ENCODE data around the gene LRRC4B.
"Not testable (repeated sequence)": the region's sequence is repeated elsewhere in the genome, so short reads cannot be mapped to it uniquely, and the experiment has no call there.

Gene LRRC4B

GRCh38 chr19:50580240-50580639, 12.0 kb upstream of the LRRC4B start:
- DNase-seq: no peak
- intact Hi-C loops (cut with DNase I): no loop called here

GRCh38 chr19:50576769-50577168, 8.5 kb upstream of the LRRC4B start:
- intact Hi-C loops (cut with DNase I); DNase-seq: not testable (repeated sequence)

- intact Hi-C loops (cut with DNase I): no loop called here
- peak in 1 of 42 donors; percentile 20 for DNase-seq
These were observed 5.7 kb upstream of the LRRC4B start for GRCh38 chr19:50573741-50574461.

- intact Hi-C loops (cut with DNase I): no loop called here
- no peak for DNase-seq
These were observed 2.8 kb upstream of the LRRC4B start for GRCh38 chr19:50570997-50571396.

- intact Hi-C loops (cut with DNase I): no loop called here
- no peak for DNase-seq
These were observed 1.8 kb upstream of the LRRC4B start for GRCh38 chr19:50569938-50570540.

- DNase-seq: no peak
- intact Hi-C loops (cut with DNase I): no loop called here
These were observed 778 bp upstream of the LRRC4B start for GRCh38 chr19:50568728-50569698.

- intact Hi-C loops (cut with DNase I): no loop called here
- peak in 36 of 42 donors; percentile 56 to 88 (median 72) for DNase-seq
These were observed 988 bp downstream of the LRRC4B start for GRCh38 chr19:50567052-50567841.

- intact Hi-C loops (cut with DNase I): no loop called here
- peak in 39 of 42 donors; percentile 60 to 90 (median 79) for DNase-seq
These were observed 2.0 kb downstream of the LRRC4B start for GRCh38 chr19:50565984-50566903.

GRCh38 chr19:50564229-50565105, 3.8 kb downstream of the LRRC4B start:
- intact Hi-C loops (cut with DNase I): no loop called here

GRCh38 chr19:50563597-50563996, 4.6 kb downstream of the LRRC4B start:
- intact Hi-C loops (cut with DNase I): no loop called here
- no peak for DNase-seq

More at GRCh38 chr19:50564229-50565105, 3.8 kb downstream of the LRRC4B start:
- DNase-seq: peak in 3 of 42 donors; percentile 37 to 54 (median 43)

GRCh38 chr19:50562996-50563395, 5.2 kb downstream of the LRRC4B start:
- DNase-seq: no peak
- intact Hi-C loops (cut with DNase I): no loop called here

GRCh38 chr19:50562329-50562728, 5.9 kb downstream of the LRRC4B start:
- DNase-seq: no peak
- intact Hi-C loops (cut with DNase I): no loop called here

- intact Hi-C loops (cut with DNase I): no loop called here
- no peak for DNase-seq
These were observed 8.6 kb downstream of the LRRC4B start for GRCh38 chr19:50559636-50560035.

GRCh38 chr19:50558449-50558848, 9.8 kb downstream of the LRRC4B start:
- DNase-seq: no peak
- intact Hi-C loops (cut with DNase I): no loop called here

GRCh38 chr19:50558039-50558438, 10.2 kb downstream of the LRRC4B start:
- no peak for DNase-seq
- intact Hi-C loops (cut with DNase I): no loop called here

GRCh38 chr19:50557009-50557613, 11.1 kb downstream of the LRRC4B start:
- intact Hi-C loops (cut with DNase I): no loop called here
- DNase-seq: peak in 3 of 42 donors; percentile 41 to 61 (median 43)

Measured in head of caudate nucleus (tissue), 42 donors.